ENCODE results near the gene BCAS4.
A peak's percentile ranks its signal among the peaks of the same experiment; 100 is the strongest.

The BCAS4 gene

GRCh38 chr20:50821994-50822393, 27.1 kb downstream of the BCAS4 start:
- H3K36me3 Mint-ChIP-seq = peaks cover 13% of the 10 kb centered on the region
- peaks cover 29% of the 10 kb centered on the region for H3K4me1 Mint-ChIP-seq
- H3K9me3 Mint-ChIP-seq = no peaks in the 10 kb centered on the region
- H3K27me3 Mint-ChIP-seq = no peaks in the 10 kb centered on the region
- no peak overlapping the region for H3K4me3 Mint-ChIP-seq
- H3K27ac Mint-ChIP-seq = no peak overlapping the region

- H3K4me3 Mint-ChIP-seq = no peak overlapping the region
- H3K27me3 Mint-ChIP-seq = no peaks in the 10 kb centered on the region
- peaks cover 17% of the 10 kb centered on the region for H3K4me1 Mint-ChIP-seq
- peaks cover 12% of the 10 kb centered on the region for H3K36me3 Mint-ChIP-seq
- no peak overlapping the region for H3K27ac Mint-ChIP-seq
- no peaks in the 10 kb centered on the region for H3K9me3 Mint-ChIP-seq
Observed at GRCh38 chr20:50823319-50823718, 28.5 kb downstream of the BCAS4 start.

- Mint-ChIP-seq H3K4me1 (peaks cover 13% of the 10 kb centered on the region), H3K4me3 (no peak overlapping the region), H3K36me3 (peaks cover 9% of the 10 kb centered on the region), H3K9me3 (no peaks in the 10 kb centered on the region), H3K27me3 (no peaks in the 10 kb centered on the region), H3K27ac (no peak overlapping the region)
Observed at GRCh38 chr20:50824137-50824536, 29.3 kb downstream of the BCAS4 start.

GRCh38 chr20:50826121-50826520, 31.3 kb downstream of the BCAS4 start:
- Mint-ChIP-seq H3K36me3 (peaks cover 6% of the 10 kb centered on the region), H3K4me3 (no peak overlapping the region), H3K27ac (peak overlapping the region; percentile 39), H3K9me3 (no peaks in the 10 kb centered on the region), H3K27me3 (no peaks in the 10 kb centered on the region), H3K4me1 (no peaks in the 10 kb centered on the region)

- no peak overlapping the region for H3K4me3 Mint-ChIP-seq
- H3K36me3 Mint-ChIP-seq = peaks cover 6% of the 10 kb centered on the region
- H3K27ac Mint-ChIP-seq = no peak overlapping the region
- H3K9me3 Mint-ChIP-seq = no peaks in the 10 kb centered on the region
- no peaks in the 10 kb centered on the region for H3K4me1 Mint-ChIP-seq
- H3K27me3 Mint-ChIP-seq = no peaks in the 10 kb centered on the region
Observed at GRCh38 chr20:50828363-50829136, 33.7 kb downstream of the BCAS4 start.

GRCh38 chr20:50831622-50832021, 36.8 kb downstream of the BCAS4 start:
- Mint-ChIP-seq H3K4me1 (no peaks in the 10 kb centered on the region), H3K36me3 (peaks cover 7% of the 10 kb centered on the region), H3K9me3 (no peaks in the 10 kb centered on the region), H3K27ac (no peak overlapping the region), H3K27me3 (no peaks in the 10 kb centered on the region), H3K4me3 (no peak overlapping the region)

- H3K36me3 Mint-ChIP-seq = peaks cover 7% of the 10 kb centered on the region
- no peak overlapping the region for H3K4me3 Mint-ChIP-seq
- no peaks in the 10 kb centered on the region for H3K27me3 Mint-ChIP-seq
- H3K9me3 Mint-ChIP-seq = no peaks in the 10 kb centered on the region
- no peaks in the 10 kb centered on the region for H3K4me1 Mint-ChIP-seq
- no peak overlapping the region for H3K27ac Mint-ChIP-seq
Observed at GRCh38 chr20:50834599-50835005, 39.7 kb downstream of the BCAS4 start.

- Mint-ChIP-seq H3K27me3 (no peaks in the 10 kb centered on the region), H3K27ac (no peak overlapping the region), H3K4me3 (no peak overlapping the region), H3K36me3 (peaks cover 2% of the 10 kb centered on the region), H3K9me3 (no peaks in the 10 kb centered on the region), H3K4me1 (no peaks in the 10 kb centered on the region)
Observed at GRCh38 chr20:50837532-50838321, 42.9 kb downstream of the BCAS4 start.

- H3K36me3 Mint-ChIP-seq = peaks cover 2% of the 10 kb centered on the region
- no peak overlapping the region for H3K27ac Mint-ChIP-seq
- H3K27me3 Mint-ChIP-seq = no peaks in the 10 kb centered on the region
- H3K9me3 Mint-ChIP-seq = no peaks in the 10 kb centered on the region
- H3K4me3 Mint-ChIP-seq = no peak overlapping the region
- H3K4me1 Mint-ChIP-seq = no peaks in the 10 kb centered on the region
Observed at GRCh38 chr20:50838322-50838625, 43.4 kb downstream of the BCAS4 start.

- Mint-ChIP-seq H3K9me3 (no peaks in the 10 kb centered on the region), H3K27ac (no peak overlapping the region), H3K4me3 (no peak overlapping the region), H3K27me3 (no peaks in the 10 kb centered on the region), H3K36me3 (peaks cover 2% of the 10 kb centered on the region), H3K4me1 (no peaks in the 10 kb centered on the region)
Observed at GRCh38 chr20:50838707-50839385, 44.0 kb downstream of the BCAS4 start.

GRCh38 chr20:50842821-50843220, 48.0 kb downstream of the BCAS4 start:
- Mint-ChIP-seq H3K27me3 (no peaks in the 10 kb centered on the region), H3K4me1 (no peaks in the 10 kb centered on the region), H3K27ac (no peak overlapping the region), H3K4me3 (no peak overlapping the region), H3K9me3 (no peaks in the 10 kb centered on the region), H3K36me3 (peaks cover 2% of the 10 kb centered on the region)

GRCh38 chr20:50843331-50844276, 48.7 kb downstream of the BCAS4 start:
- Mint-ChIP-seq H3K27me3 (no peaks in the 10 kb centered on the region), H3K27ac (no peak overlapping the region), H3K9me3 (no peaks in the 10 kb centered on the region), H3K4me1 (peaks cover 4% of the 10 kb centered on the region), H3K36me3 (peaks cover 2% of the 10 kb centered on the region), H3K4me3 (no peak overlapping the region)

- Mint-ChIP-seq H3K27ac (no peak overlapping the region), H3K4me3 (no peak overlapping the region), H3K27me3 (no peaks in the 10 kb centered on the region), H3K9me3 (no peaks in the 10 kb centered on the region), H3K36me3 (peaks cover 2% of the 10 kb centered on the region), H3K4me1 (peaks cover 4% of the 10 kb centered on the region)
Observed at GRCh38 chr20:50844430-50845100, 49.7 kb downstream of the BCAS4 start.

GRCh38 chr20:50845566-50846215, 50.8 kb downstream of the BCAS4 start:
- H3K27me3 Mint-ChIP-seq = no peaks in the 10 kb centered on the region
- H3K4me3 Mint-ChIP-seq = no peak overlapping the region
- H3K4me1 Mint-ChIP-seq = peaks cover 9% of the 10 kb centered on the region
- peaks cover 2% of the 10 kb centered on the region for H3K36me3 Mint-ChIP-seq
- H3K9me3 Mint-ChIP-seq = no peaks in the 10 kb centered on the region
- H3K27ac Mint-ChIP-seq = no peak overlapping the region
